Liver (tissue), 3 donors: ENCODE measurements around the gene LTBP4.

Experiments used
- CTCF ChIP-seq: fragments of 150-350 bp; IDR thresholded peaks from 2 replicates; pipeline ENCODE4 v1.5.1; 2017; ENCODE audit warnings: improper control_type of control experiment, low read depth, low read length; ENCODE audit not compliant: missing input control
- HNF4A ChIP-seq, 2 donors: conservative IDR thresholded peaks; 2 replicates each; pipeline ENCODE4 v1.6.1; 2016; ENCODE audit warnings: antibody characterized with exemption in 2 of 2, mild to moderate bottlenecking in 2 of 2
- JUND ChIP-seq, 2 donors: IDR thresholded peaks; 2 replicates each; pipeline ENCODE4 v1.6.1; 2016; ENCODE audit warnings: antibody characterized with exemption in 2 of 2
- MAX ChIP-seq: IDR thresholded peaks from 2 replicates; pipeline ENCODE4 v1.6.1; 2016; ENCODE audit warnings: antibody characterized with exemption
- NR2F2 ChIP-seq: IDR thresholded peaks from 2 replicates; pipeline ENCODE4 v1.6.1; 2016; ENCODE audit warnings: antibody characterized with exemption
- RAD21 ChIP-seq, 2 donors: IDR thresholded peaks; 2 replicates each; pipeline ENCODE4 v1.6.1; 2016; ENCODE audit warnings: antibody characterized with exemption in 2 of 2, mild to moderate bottlenecking in 2 of 2
- REST ChIP-seq: IDR thresholded peaks from 2 replicates; pipeline ENCODE4 v1.6.1; 2016; ENCODE audit warnings: antibody characterized with exemption, mild to moderate bottlenecking
- RXRA ChIP-seq, 2 donors: IDR thresholded peaks; 2 replicates each; pipeline ENCODE4 v1.6.1; 2017 to 2018; ENCODE audit warnings: antibody characterized with exemption in 2 of 2, mild to moderate bottlenecking in 1 of 2
- SP1 ChIP-seq: IDR thresholded peaks from 2 replicates; pipeline ENCODE4 v1.6.1; 2018; ENCODE audit warnings: antibody characterized with exemption, mild to moderate bottlenecking
- TAF1 ChIP-seq: conservative IDR thresholded peaks from 2 replicates; pipeline ENCODE4 v1.6.1; 2016; ENCODE audit warnings: antibody characterized with exemption, mild to moderate bottlenecking
- donor health status: healthy.
- donor health status: healthy.

GRCh38 chr19:40576151-40576584 is 25.0 kb upstream of the LTBP4 start:
- TF ChIP-seq CTCF = no peak
- TF ChIP-seq RAD21 (IDR thresholded peaks at IDR 0.05) = no peak
- no peak for TF ChIP-seq MAX
- TF ChIP-seq JUND (IDR thresholded peaks at IDR 0.05) = no peak
- TF ChIP-seq HNF4A (conservative IDR thresholded peaks at IDR 0.05) = no peak
- TF ChIP-seq NR2F2 = no peak
- TF ChIP-seq TAF1 = no peak
- no peak for TF ChIP-seq RXRA (IDR thresholded peaks at IDR 0.05)
- no peak for TF ChIP-seq SP1
- no peak for TF ChIP-seq REST
